NCI-H460 (cell line): ENCODE results near the gene TTC3. TPM values are rescaled to one million over a fixed set of nuclear protein-coding genes. Genes with fewer than 3 reads are reported as not detected.
A peak's percentile ranks its signal among the peaks of the same experiment; 100 is the strongest.
"Not testable (repeated sequence)": the region's sequence is repeated elsewhere in the genome, so short reads cannot be mapped to it uniquely, and the experiment has no call there.

Source experiments
- DNase-seq: peaks from one replicate; pipeline ENCODE4 v3.0.0-alpha.2; 2016; ENCODE audit warnings: low read depth; ENCODE audit errors: extremely low read depth
- polyA plus RNA-seq: library from polyadenylated mRNA; depleted of rRNA; stranded (reverse); fragments of >200 nt; gene quantifications from 2 replicates; pipeline ENCODE4 v1.2.3, GENCODE V29; 2014; cell fraction: nucleus; rRNA removed
- total RNA-seq: library from RNA; depleted of rRNA; stranded (reverse); fragments of >200 nt; shearing (Covaris generic); gene quantifications from 2 replicates; pipeline ENCODE4 v1.2.3, GENCODE V29; 2014; rRNA removed

The TTC3 gene
- 38.0 and 44.5 TPM in 2 replicates for total RNA-seq
- polyA plus RNA-seq: 41.6 and 44.9 TPM in 2 replicates

GRCh38 chr21:37072988-37073416 lies at the start of gene TTC3, which contains the start of gene PIGP:
Gene TTC3 (plus strand): TSS chr21:37073254. CDS start chr21:37087258, 14,004 bp downstream.
Gene PIGP (minus strand): TSS chr21:37073071. CDS start chr21:37072515, 556 bp downstream.
- DNase-seq: peak; percentile 82

GRCh38 chr21:37026499-37026898 lies 46.6 kb upstream of the TTC3 start:
- DNase-seq: no peak

GRCh38 chr21:37028570-37028969 lies 44.5 kb upstream of the TTC3 start:
- no peak for DNase-seq

- DNase-seq: no peak
Observed at GRCh38 chr21:37030864-37031263, 42.2 kb upstream of the TTC3 start.

GRCh38 chr21:37032293-37032692 lies 40.8 kb upstream of the TTC3 start:
- no peak for DNase-seq

- DNase-seq: peak; percentile 16
Observed at GRCh38 chr21:37032877-37033471, 40.1 kb upstream of the TTC3 start.

GRCh38 chr21:37034394-37034793 lies 38.7 kb upstream of the TTC3 start:
- not testable (repeated sequence) for DNase-seq

- DNase-seq: no peak
Observed at GRCh38 chr21:37036177-37036576, 36.9 kb upstream of the TTC3 start.

GRCh38 chr21:37039411-37040075 lies 33.5 kb upstream of the TTC3 start:
- DNase-seq: no peak

- no peak for DNase-seq
Observed at GRCh38 chr21:37040212-37040611, 32.8 kb upstream of the TTC3 start.

GRCh38 chr21:37041706-37042271 lies 31.3 kb upstream of the TTC3 start:
- no peak for DNase-seq

GRCh38 chr21:37043818-37044217 lies 29.2 kb upstream of the TTC3 start:
- DNase-seq: no peak

- no peak for DNase-seq
Observed at GRCh38 chr21:37044643-37045042, 28.4 kb upstream of the TTC3 start.

GRCh38 chr21:37045149-37045548 lies 27.9 kb upstream of the TTC3 start:
- no peak for DNase-seq

- no peak for DNase-seq
Observed at GRCh38 chr21:37045556-37045955, 27.5 kb upstream of the TTC3 start.

GRCh38 chr21:37047079-37047478 lies 26.0 kb upstream of the TTC3 start:
- DNase-seq: no peak

- not testable (repeated sequence) for DNase-seq
Observed at GRCh38 chr21:37049741-37050140, 23.3 kb upstream of the TTC3 start.

GRCh38 chr21:37055271-37055855 lies 17.7 kb upstream of the TTC3 start:
- DNase-seq: no peak

GRCh38 chr21:37057614-37058013 lies 15.4 kb upstream of the TTC3 start:
- no peak for DNase-seq

- no peak for DNase-seq
Observed at GRCh38 chr21:37058261-37058660, 14.8 kb upstream of the TTC3 start.

- DNase-seq: no peak
Observed at GRCh38 chr21:37059181-37059580, 13.9 kb upstream of the TTC3 start.
